ENCODE data around the gene IRF2.

The IRF2 gene

GRCh38 chr4:184409502-184409901 is 64.8 kb downstream of the IRF2 start:
- no peak for DNase-seq (ENCODE audit: low spot score)
- FAIRE-seq: no peak

- DNase-seq (ENCODE audit: low spot score): no peak
- no peak for FAIRE-seq
These were observed 65.7 kb downstream of the IRF2 start for GRCh38 chr4:184408684-184409081.

GRCh38 chr4:184408021-184408683 is 66.2 kb downstream of the IRF2 start:
- no peak for DNase-seq (ENCODE audit: low spot score)
- no peak for FAIRE-seq

- DNase-seq (ENCODE audit: low spot score): no peak
- FAIRE-seq: no peak
These were observed 67.4 kb downstream of the IRF2 start for GRCh38 chr4:184406958-184407391.

- FAIRE-seq: no peak
- DNase-seq (ENCODE audit: low spot score): no peak
These were observed 70.3 kb downstream of the IRF2 start for GRCh38 chr4:184404047-184404446.

- FAIRE-seq: no peak
- no peak for DNase-seq (ENCODE audit: low spot score)
These were observed 71.0 kb downstream of the IRF2 start for GRCh38 chr4:184403384-184403781.

GRCh38 chr4:184402740-184403383 is 71.5 kb downstream of the IRF2 start:
- FAIRE-seq (no peak), DNase-seq (ENCODE audit: low spot score) (no peak)

GRCh38 chr4:184402239-184402638 is 72.1 kb downstream of the IRF2 start:
- FAIRE-seq (no peak), DNase-seq (ENCODE audit: low spot score) (no peak)

- DNase-seq (ENCODE audit: low spot score) (no peak), FAIRE-seq (no peak)
These were observed 72.8 kb downstream of the IRF2 start for GRCh38 chr4:184401397-184402171.

- FAIRE-seq (no peak), DNase-seq (ENCODE audit: low spot score) (no peak)
These were observed 73.5 kb downstream of the IRF2 start for GRCh38 chr4:184400891-184401290.

GRCh38 chr4:184400375-184400870 is 73.9 kb downstream of the IRF2 start:
- no peak for FAIRE-seq
- DNase-seq (ENCODE audit: low spot score): peak; percentile 21

GRCh38 chr4:184399512-184399908 is 74.8 kb downstream of the IRF2 start:
- FAIRE-seq (no peak), DNase-seq (ENCODE audit: low spot score) (no peak)

- FAIRE-seq: no peak
These were observed 75.4 kb downstream of the IRF2 start for GRCh38 chr4:184398741-184399511.

GRCh38 chr4:184397516-184398163 is 76.7 kb downstream of the IRF2 start:
- FAIRE-seq (no peak), DNase-seq (ENCODE audit: low spot score) (no peak)

More at GRCh38 chr4:184398741-184399511, 75.4 kb downstream of the IRF2 start:
- no peak for DNase-seq (ENCODE audit: low spot score)

- peak; percentile 35 for FAIRE-seq
- DNase-seq (ENCODE audit: low spot score): no peak
These were observed 77.5 kb downstream of the IRF2 start for GRCh38 chr4:184396570-184397515.

GRCh38 chr4:184395971-184396391 is 78.4 kb downstream of the IRF2 start:
- no peak for FAIRE-seq
- DNase-seq (ENCODE audit: low spot score): no peak

GRCh38 chr4:184395451-184395917 is 78.9 kb downstream of the IRF2 start:
- DNase-seq (ENCODE audit: low spot score): no peak

GRCh38 chr4:184392748-184393559 is 81.4 kb downstream of the IRF2 start:
- DNase-seq (ENCODE audit: low spot score) (no peak), FAIRE-seq (no peak)

More at GRCh38 chr4:184395451-184395917, 78.9 kb downstream of the IRF2 start:
- no peak for FAIRE-seq

GRCh38 chr4:184392316-184392715 is 82.0 kb downstream of the IRF2 start:
- no peak for FAIRE-seq
- DNase-seq (ENCODE audit: low spot score): no peak

Measured in urothelium cell line (cell line).